ENCODE measurements around the gene GRB14.

- no peak for TF ChIP-seq CTCF (IDR thresholded peaks at IDR 0.05)
- TF ChIP-seq POLR2A (IDR thresholded peaks at IDR 0.05): no peak
Observed at GRCh38 chr2:164655750-164656149, 34.5 kb upstream of the GRB14 start.

All from uterus (tissue), 2 donors.